ENCODE measurements around the gene IL1R2. TPM values are rescaled to one million over a fixed set of nuclear protein-coding genes. Genes with fewer than 3 reads are reported as not detected.
A peak's percentile ranks its signal among the peaks of the same experiment; 100 is the strongest.

Gene IL1R2
- total RNA-seq, 1 donor, result 0.36 TPM

- TF ChIP-seq CTCF (IDR thresholded peaks at IDR 0.05; ENCODE audit: extremely low read depth, low read depth, low read length), result no peak
- Histone ChIP-seq H3K9me3 (ENCODE audit: low read depth, low read length) (no peaks in the 10 kb centered on the region), H4K20me1 (ENCODE audit: insufficient read depth, low read length) (no peaks in the 10 kb centered on the region), H3K79me2 (ENCODE audit: insufficient read depth, low read length) (no peaks in the 10 kb centered on the region), H3K36me3 (ENCODE audit: insufficient read depth, low read length) (no peaks in the 10 kb centered on the region), H3K4me1 (ENCODE audit: insufficient read depth, low read length) (peaks cover 6% of the 10 kb centered on the region), H3K4me2 (ENCODE audit: insufficient read depth, low read length) (peak overlapping the region; percentile 51), H3K27me3 (ENCODE audit: insufficient read depth, low read length) (no peaks in the 10 kb centered on the region), H3K27ac (ENCODE audit: low read depth, low read length) (no peak overlapping the region), H2AFZ (ENCODE audit: low read length) (peak overlapping the region; percentile 58), H3K4me3 (ENCODE audit: insufficient read depth, low read length) (no peak overlapping the region)
- no peak for DNase-seq (ENCODE audit: insufficient read length, low spot score, missing footprints)
Measured at GRCh38 chr2:102006886-102007278, 15.1 kb downstream of the IL1R2 start.

- H3K27me3 ChIP-seq (ENCODE audit: insufficient read depth, low read length), result no peaks in the 10 kb centered on the region
- no peak overlapping the region for H3K27ac ChIP-seq (ENCODE audit: low read depth, low read length)
- no peaks in the 10 kb centered on the region for H3K36me3 ChIP-seq (ENCODE audit: insufficient read depth, low read length)
- no peaks in the 10 kb centered on the region for H3K79me2 ChIP-seq (ENCODE audit: insufficient read depth, low read length)
- no peaks in the 10 kb centered on the region for H4K20me1 ChIP-seq (ENCODE audit: insufficient read depth, low read length)
- H2AFZ ChIP-seq (ENCODE audit: low read length), result no peak overlapping the region
- peaks cover 6% of the 10 kb centered on the region for H3K4me1 ChIP-seq (ENCODE audit: insufficient read depth, low read length)
- TF ChIP-seq CTCF (IDR thresholded peaks at IDR 0.05; ENCODE audit: extremely low read depth, low read depth, low read length), result no peak
- DNase-seq (ENCODE audit: insufficient read length, low spot score, missing footprints), result no peak
- H3K4me2 ChIP-seq (ENCODE audit: insufficient read depth, low read length), result no peak overlapping the region
- no peaks in the 10 kb centered on the region for H3K9me3 ChIP-seq (ENCODE audit: low read depth, low read length)
- no peak overlapping the region for H3K4me3 ChIP-seq (ENCODE audit: insufficient read depth, low read length)
Measured at GRCh38 chr2:102008490-102008889, 16.7 kb downstream of the IL1R2 start.

- Histone ChIP-seq H3K4me2 (ENCODE audit: insufficient read depth, low read length) (no peak overlapping the region), H3K4me1 (ENCODE audit: insufficient read depth, low read length) (peaks cover 6% of the 10 kb centered on the region), H3K9me3 (ENCODE audit: low read depth, low read length) (no peaks in the 10 kb centered on the region), H2AFZ (ENCODE audit: low read length) (no peak overlapping the region), H3K79me2 (ENCODE audit: insufficient read depth, low read length) (no peaks in the 10 kb centered on the region), H3K27me3 (ENCODE audit: insufficient read depth, low read length) (no peaks in the 10 kb centered on the region), H3K36me3 (ENCODE audit: insufficient read depth, low read length) (no peaks in the 10 kb centered on the region), H3K4me3 (ENCODE audit: insufficient read depth, low read length) (no peak overlapping the region), H4K20me1 (ENCODE audit: insufficient read depth, low read length) (no peaks in the 10 kb centered on the region), H3K27ac (ENCODE audit: low read depth, low read length) (no peak overlapping the region)
- no peak for DNase-seq (ENCODE audit: insufficient read length, low spot score, missing footprints)
- no peak for TF ChIP-seq CTCF (IDR thresholded peaks at IDR 0.05; ENCODE audit: extremely low read depth, low read depth, low read length)
Measured at GRCh38 chr2:102009557-102009956, 17.8 kb downstream of the IL1R2 start.

GRCh38 chr2:102010902-102011301, 19.1 kb downstream of the IL1R2 start:
- Histone ChIP-seq H3K27ac (ENCODE audit: low read depth, low read length) (no peak overlapping the region), H3K36me3 (ENCODE audit: insufficient read depth, low read length) (no peaks in the 10 kb centered on the region), H3K4me2 (ENCODE audit: insufficient read depth, low read length) (no peak overlapping the region), H3K27me3 (ENCODE audit: insufficient read depth, low read length) (no peaks in the 10 kb centered on the region), H3K79me2 (ENCODE audit: insufficient read depth, low read length) (no peaks in the 10 kb centered on the region), H2AFZ (ENCODE audit: low read length) (no peak overlapping the region), H3K4me1 (ENCODE audit: insufficient read depth, low read length) (peaks cover 6% of the 10 kb centered on the region), H4K20me1 (ENCODE audit: insufficient read depth, low read length) (no peaks in the 10 kb centered on the region), H3K9me3 (ENCODE audit: low read depth, low read length) (no peaks in the 10 kb centered on the region), H3K4me3 (ENCODE audit: insufficient read depth, low read length) (no peak overlapping the region)
- no peak for DNase-seq (ENCODE audit: insufficient read length, low spot score, missing footprints)
- no peak for TF ChIP-seq CTCF (IDR thresholded peaks at IDR 0.05; ENCODE audit: extremely low read depth, low read depth, low read length)
